Motor neuron (in vitro differentiated cells): Measurements from ENCODE around the gene CHM. TPM values are rescaled to one million over a fixed set of nuclear protein-coding genes. Genes with fewer than 3 reads are reported as not detected.
"Not testable (repeated sequence)": the region's sequence is repeated elsewhere in the genome, so short reads cannot be mapped to it uniquely, and the experiment has no call there.

ENCODE experiments used
- ATAC-seq, 8 experiments: fragments of 200-7000 bp; cut with Tn5 transposase; replicated peaks in 6 of 8; 2 replicates each; pipeline ENCODE4 v1.8.0; 2021; ENCODE audit warnings: mild to moderate bottlenecking in 8 of 8, moderate library complexity in 8 of 8
- H3K27ac ChIP-seq, 2 donors: fragments of 250-450 bp; sonication (Bioruptor Pico); 2 replicates each; pipeline ENCODE4 v1.9.0; 2021; ENCODE audit warnings: antibody characterized with exemption in 2 of 2, mild to moderate bottlenecking in 2 of 2, moderate library complexity in 1 of 2
- H3K4me1 ChIP-seq, 2 donors: fragments of 250-450 bp; sonication (Bioruptor Pico); replicated peaks in 1 of 2; 2 replicates each; pipeline ENCODE4 v1.6.1; 2021; ENCODE audit warnings: antibody characterized with exemption in 2 of 2, mild to moderate bottlenecking in 2 of 2, moderate library complexity in 1 of 2
- H3K4me3 ChIP-seq, 5 donors: fragments of 250-450 bp; sonication (Bioruptor Pico); 2 replicates each; pipeline ENCODE4 v1.9.0; 2021; ENCODE audit warnings: antibody characterized with exemption in 5 of 5, mild to moderate bottlenecking in 5 of 5, moderate library complexity in 4 of 5
- WGBS, 10 experiments: fragments of 450-650 bp; shearing (Covaris generic); methylation state at CpG; one replicate each; pipeline ENCODE4 v1.0.0; 2022; 5-methylcytosine and 5-hydroxymethylcytosine counted together
- in situ Hi-C, 9 experiments: fragments of 400-800 bp; cut with MboI; loops; one replicate each; pipeline ENCODE4 v1.15.0; 2021; ENCODE audit warnings: low sequenced_read_pairs in 9 of 9, low pct_unique_long_range_greater_than_20kb in 2 of 9; ENCODE audit not compliant: unreplicated experiment in 9 of 9
- total RNA-seq, 8 experiments: library from RNA; unstranded; fragments of 300-600 nt; gene quantifications; 2 replicates each; pipeline versions ENCODE4 v1.2.3 to v1.2.4, GENCODE V29; 2022

The CHM gene
- total RNA-seq, 8 experiments from 2014 or later: 10.8 to 44.6 (median 25.4) TPM

- no peaks in the 10 kb centered on the region for H3K4me1 ChIP-seq
- H3K27ac ChIP-seq: no peak overlapping the region
- peak in 3 of 8 experiments; percentile 66 to 94 (median 86) for ATAC-seq
- in situ Hi-C loops: no loop called here
- H3K4me3 ChIP-seq: no peak overlapping the region
- 0 to 100% (median 70%) methylated on average over 1 to 2 of the region's 4 CpGs; no CpG with 5 or more reads in 5 of the 10 experiments for whole genome bisulfite sequencing, 10 experiments
These were observed 31.2 kb downstream of the CHM start for GRCh38 chrX:86016139-86016538.

GRCh38 chrX:86014959-86015358 lies 32.4 kb downstream of the CHM start:
- H3K27ac ChIP-seq, in situ Hi-C loops, ATAC-seq, H3K4me1 ChIP-seq, H3K4me3 ChIP-seq: not testable (repeated sequence)
- 40 to 100% (median 100%) methylated on average over 1 to 2 of the region's 4 CpGs; no CpG with 5 or more reads in 7 of the 10 experiments for WGBS, 10 experiments

GRCh38 chrX:86014421-86014820 lies 32.9 kb downstream of the CHM start:
- 60 to 100% (median 73%) methylated on average over 1 to 5 of the region's 5 CpGs; no CpG with 5 or more reads in 4 of the 10 experiments for WGBS, 10 experiments
- in situ Hi-C loops: no loop called here
- no peak for ATAC-seq
- Histone ChIP-seq H3K4me3 (no peak overlapping the region), H3K4me1 (no peaks in the 10 kb centered on the region), H3K27ac (no peak overlapping the region)

- in situ Hi-C loops: no loop called here
- WGBS, 10 experiments: 69 to 100% (median 87%) methylated on average over 1 to 3 of the region's 3 CpGs; no CpG with 5 or more reads in 2 of the 10 experiments
- ATAC-seq: no peak
- H3K4me3 ChIP-seq: no peak overlapping the region
- H3K4me1 ChIP-seq: no peaks in the 10 kb centered on the region
- H3K27ac ChIP-seq: no peak overlapping the region
These were observed 33.6 kb downstream of the CHM start for GRCh38 chrX:86013792-86014191.

- no peak for ATAC-seq
- WGBS, 10 experiments: 33 to 100% (median 77%) methylated on average over 1 of the region's 1 CpG; no CpG with 5 or more reads in 6 of the 10 experiments
- Histone ChIP-seq H3K4me3 (no peak overlapping the region), H3K27ac (no peak overlapping the region), H3K4me1 (no peaks in the 10 kb centered on the region)
- in situ Hi-C loops: no loop called here
These were observed 35.2 kb downstream of the CHM start for GRCh38 chrX:86012188-86012587.

- H3K4me1 ChIP-seq, in situ Hi-C loops, ATAC-seq, H3K4me3 ChIP-seq, H3K27ac ChIP-seq: not testable (repeated sequence)
- no CpG with 5 or more reads among the region's 1 CpG for WGBS, 10 experiments
These were observed 37.6 kb downstream of the CHM start for GRCh38 chrX:86009803-86010202.

- ATAC-seq, H3K27ac ChIP-seq, in situ Hi-C loops, H3K4me1 ChIP-seq, H3K4me3 ChIP-seq: not testable (repeated sequence)
- WGBS, 10 experiments: no CpG with 5 or more reads among the region's 4 CpGs
These were observed 39.5 kb downstream of the CHM start for GRCh38 chrX:86007891-86008290.

- H3K27ac ChIP-seq: no peak overlapping the region
- no peaks in the 10 kb centered on the region for H3K4me1 ChIP-seq
- in situ Hi-C loops: no loop called here
- H3K4me3 ChIP-seq: no peak overlapping the region
- WGBS, 10 experiments: 23 to 81% (median 69%) methylated on average over 3 to 6 of the region's 12 CpGs; no CpG with 5 or more reads in 7 of the 10 experiments
- peak in 5 of 8 experiments; percentile 20 to 69 (median 32) for ATAC-seq
These were observed 45.1 kb downstream of the CHM start for GRCh38 chrX:86002076-86002896.

- no peaks in the 10 kb centered on the region for H3K4me1 ChIP-seq
- in situ Hi-C loops: no loop called here
- H3K27ac ChIP-seq: no peak overlapping the region
- H3K4me3 ChIP-seq: no peak overlapping the region
- ATAC-seq: no peak
These were observed 48.4 kb downstream of the CHM start for GRCh38 chrX:85998954-85999353.

GRCh38 chrX:85996555-85996954 lies 50.8 kb downstream of the CHM start:
- ATAC-seq: peak in 1 of 8 experiments; percentile 29
- no peak overlapping the region for H3K4me3 ChIP-seq
- H3K4me1 ChIP-seq: no peaks in the 10 kb centered on the region
- H3K27ac ChIP-seq: no peak overlapping the region
- in situ Hi-C loops: no loop called here

GRCh38 chrX:85995641-85996040 lies 51.7 kb downstream of the CHM start:
- ATAC-seq: no peak
- in situ Hi-C loops: no loop called here
- WGBS, 10 experiments: 85 to 100% (median 100%) methylated on average over 1 of the region's 1 CpG; no CpG with 5 or more reads in 4 of the 10 experiments
- Histone ChIP-seq H3K27ac (no peak overlapping the region), H3K4me3 (no peak overlapping the region), H3K4me1 (no peaks in the 10 kb centered on the region)

- in situ Hi-C loops: no loop called here
- peak in 2 of 8 experiments; percentile 53 to 87 for ATAC-seq
- WGBS, 10 experiments: 0 to 100% (median 40%) methylated on average over 1 of the region's 1 CpG; no CpG with 5 or more reads in 5 of the 10 experiments
- no peaks in the 10 kb centered on the region for H3K4me1 ChIP-seq
- no peak overlapping the region for H3K4me3 ChIP-seq
- no peak overlapping the region for H3K27ac ChIP-seq
These were observed 52.6 kb downstream of the CHM start for GRCh38 chrX:85994797-85995196.

- 80 to 100% (median 94%) methylated on average over 1 to 2 of the region's 2 CpGs; no CpG with 5 or more reads in 7 of the 10 experiments for WGBS, 10 experiments
- Histone ChIP-seq H3K4me3 (no peak overlapping the region), H3K4me1 (no peaks in the 10 kb centered on the region), H3K27ac (no peak overlapping the region)
- in situ Hi-C loops: no loop called here
- ATAC-seq: peak in 1 of 8 experiments; percentile 25
These were observed 53.1 kb downstream of the CHM start for GRCh38 chrX:85994228-85994627.
